GM12873 (cell line): ENCODE data around the gene EEF1A1.

Source experiments
- TF ChIP-seq, protein P1 (sequence below): IDR thresholded peaks from 2 replicates; pipeline ENCODE4 v1.5.1; 2012; ENCODE audit warnings: low read depth, mild to moderate bottlenecking, moderate library complexity, low read length, control low read depth; ENCODE audit not compliant: insufficient read depth; ENCODE audit errors: missing control alignments

Gene EEF1A1

DNA sequence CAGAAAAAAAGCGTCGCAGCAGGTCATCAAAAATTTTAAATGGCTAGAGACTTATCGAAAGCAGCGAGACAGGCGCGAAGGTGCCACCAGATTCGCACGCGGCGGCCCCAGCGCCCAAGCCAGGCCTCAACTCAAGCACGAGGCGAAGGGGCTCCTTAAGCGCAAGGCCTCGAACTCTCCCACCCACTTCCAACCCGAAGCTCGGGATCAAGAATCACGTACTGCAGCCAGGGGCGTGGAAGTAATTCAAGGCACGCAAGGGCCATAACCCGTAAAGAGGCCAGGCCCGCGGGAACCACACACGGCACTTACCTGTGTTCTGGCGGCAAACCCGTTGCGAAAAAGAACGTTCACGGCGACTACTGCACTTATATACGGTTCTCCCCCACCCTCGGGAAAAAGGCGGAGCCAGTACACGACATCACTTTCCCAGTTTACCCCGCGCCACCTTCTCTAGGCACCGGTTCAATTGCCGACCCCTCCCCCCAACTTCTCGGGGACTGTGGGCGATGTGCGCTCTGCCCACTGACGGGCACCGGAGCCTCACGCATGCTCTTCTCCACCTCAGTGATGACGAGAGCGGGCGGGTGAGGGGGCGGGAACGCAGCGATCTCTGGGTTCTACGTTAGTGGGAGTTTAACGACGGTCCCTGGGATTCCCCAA is at the start of gene EEF1A1:
TSS of gene EEF1A1 (minus strand) at position 345 of the 663 bp plus-strand sequence. CDS start 1,006 bp downstream, outside the sequence.
- TF ChIP-seq, protein P1, sequence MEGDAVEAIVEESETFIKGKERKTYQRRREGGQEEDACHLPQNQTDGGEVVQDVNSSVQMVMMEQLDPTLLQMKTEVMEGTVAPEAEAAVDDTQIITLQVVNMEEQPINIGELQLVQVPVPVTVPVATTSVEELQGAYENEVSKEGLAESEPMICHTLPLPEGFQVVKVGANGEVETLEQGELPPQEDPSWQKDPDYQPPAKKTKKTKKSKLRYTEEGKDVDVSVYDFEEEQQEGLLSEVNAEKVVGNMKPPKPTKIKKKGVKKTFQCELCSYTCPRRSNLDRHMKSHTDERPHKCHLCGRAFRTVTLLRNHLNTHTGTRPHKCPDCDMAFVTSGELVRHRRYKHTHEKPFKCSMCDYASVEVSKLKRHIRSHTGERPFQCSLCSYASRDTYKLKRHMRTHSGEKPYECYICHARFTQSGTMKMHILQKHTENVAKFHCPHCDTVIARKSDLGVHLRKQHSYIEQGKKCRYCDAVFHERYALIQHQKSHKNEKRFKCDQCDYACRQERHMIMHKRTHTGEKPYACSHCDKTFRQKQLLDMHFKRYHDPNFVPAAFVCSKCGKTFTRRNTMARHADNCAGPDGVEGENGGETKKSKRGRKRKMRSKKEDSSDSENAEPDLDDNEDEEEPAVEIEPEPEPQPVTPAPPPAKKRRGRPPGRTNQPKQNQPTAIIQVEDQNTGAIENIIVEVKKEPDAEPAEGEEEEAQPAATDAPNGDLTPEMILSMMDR = no peak

DNA sequence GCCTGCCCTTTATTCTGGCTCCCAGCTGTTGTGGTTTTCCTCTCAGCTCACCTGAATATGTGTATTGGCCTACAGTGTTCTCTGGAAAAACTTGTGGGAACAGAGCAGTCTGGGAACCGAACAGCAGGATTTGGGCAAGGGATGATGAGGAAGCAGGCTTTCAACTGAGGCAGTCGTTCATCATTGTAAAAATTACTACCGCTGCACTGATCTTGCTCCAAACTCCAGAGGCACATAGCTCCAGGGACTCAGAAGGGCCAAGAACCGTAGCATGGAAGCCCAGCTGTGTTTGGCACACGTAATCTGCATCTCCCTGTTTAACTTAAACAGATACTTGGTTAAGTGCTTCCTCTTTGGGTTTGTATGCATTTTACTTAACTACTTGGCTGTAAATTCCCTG is 48.3 kb upstream of the EEF1A1 start:
- TF ChIP-seq, protein P1 = no peak

DNA sequence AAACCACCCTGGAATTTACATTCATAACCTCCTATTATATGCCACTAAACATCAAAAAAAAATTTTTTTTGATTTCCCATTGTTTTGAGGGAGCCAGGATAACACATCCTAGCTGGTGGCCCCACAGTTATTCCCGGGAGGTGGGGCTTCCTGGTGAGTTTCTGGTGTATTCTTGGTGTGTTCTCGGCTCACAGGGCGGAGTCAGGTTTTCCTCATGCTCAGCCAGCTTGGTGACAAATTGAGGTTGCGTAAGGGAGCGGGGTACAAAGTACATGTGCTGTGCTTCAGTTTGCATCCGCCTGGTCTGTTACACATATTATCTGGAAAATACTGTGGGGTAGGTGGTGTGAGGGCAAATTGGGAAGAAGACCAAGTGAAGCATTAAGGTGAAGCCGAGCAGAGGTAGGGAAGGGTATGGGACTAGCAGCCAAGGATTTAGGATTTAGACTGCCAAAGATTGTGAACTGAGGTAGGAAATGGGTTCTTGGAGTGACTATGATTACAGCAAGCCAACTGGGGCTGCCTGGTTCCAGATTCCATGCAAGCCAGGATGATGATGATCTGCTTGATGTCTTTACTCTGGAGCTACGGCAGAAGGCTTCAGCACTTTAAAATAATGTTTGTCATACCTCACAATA is 46.2 kb upstream of the EEF1A1 start:
- TF ChIP-seq, protein P1 = no peak

DNA sequence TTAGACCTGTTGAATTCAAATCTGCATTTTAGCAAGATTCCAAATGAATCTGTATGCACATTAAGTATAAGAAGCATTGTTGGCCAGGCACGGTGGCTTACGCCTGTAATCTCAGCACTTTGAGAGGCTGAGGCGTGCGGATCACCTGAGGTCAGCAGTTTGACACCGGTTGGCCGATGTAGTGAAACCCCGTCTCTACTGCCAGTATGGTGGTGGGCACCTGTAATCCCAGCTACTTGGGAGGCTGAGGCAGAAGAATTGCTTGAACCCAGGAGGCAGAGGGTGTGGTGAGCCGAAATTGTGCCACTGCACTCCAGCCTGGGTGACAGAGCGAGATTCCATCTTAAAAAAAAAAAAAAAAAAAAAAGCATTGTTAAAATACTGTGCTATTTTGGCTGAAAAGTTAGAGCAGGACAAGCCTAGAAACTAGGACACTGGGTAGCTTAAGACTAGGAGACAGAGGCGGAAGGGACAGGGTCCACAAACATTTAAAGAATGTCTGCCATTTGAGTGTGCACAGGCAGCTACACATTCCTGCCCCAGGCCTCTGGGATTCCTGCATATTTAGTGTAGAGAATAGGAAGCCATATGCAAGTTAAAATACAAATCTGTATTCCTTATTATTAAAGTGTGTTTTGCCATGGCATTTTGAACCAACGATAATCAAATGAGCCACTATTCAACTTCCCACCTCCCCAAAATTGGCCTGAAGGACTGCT is 45.1 kb upstream of the EEF1A1 start:
- TF ChIP-seq, protein P1 = no peak

DNA sequence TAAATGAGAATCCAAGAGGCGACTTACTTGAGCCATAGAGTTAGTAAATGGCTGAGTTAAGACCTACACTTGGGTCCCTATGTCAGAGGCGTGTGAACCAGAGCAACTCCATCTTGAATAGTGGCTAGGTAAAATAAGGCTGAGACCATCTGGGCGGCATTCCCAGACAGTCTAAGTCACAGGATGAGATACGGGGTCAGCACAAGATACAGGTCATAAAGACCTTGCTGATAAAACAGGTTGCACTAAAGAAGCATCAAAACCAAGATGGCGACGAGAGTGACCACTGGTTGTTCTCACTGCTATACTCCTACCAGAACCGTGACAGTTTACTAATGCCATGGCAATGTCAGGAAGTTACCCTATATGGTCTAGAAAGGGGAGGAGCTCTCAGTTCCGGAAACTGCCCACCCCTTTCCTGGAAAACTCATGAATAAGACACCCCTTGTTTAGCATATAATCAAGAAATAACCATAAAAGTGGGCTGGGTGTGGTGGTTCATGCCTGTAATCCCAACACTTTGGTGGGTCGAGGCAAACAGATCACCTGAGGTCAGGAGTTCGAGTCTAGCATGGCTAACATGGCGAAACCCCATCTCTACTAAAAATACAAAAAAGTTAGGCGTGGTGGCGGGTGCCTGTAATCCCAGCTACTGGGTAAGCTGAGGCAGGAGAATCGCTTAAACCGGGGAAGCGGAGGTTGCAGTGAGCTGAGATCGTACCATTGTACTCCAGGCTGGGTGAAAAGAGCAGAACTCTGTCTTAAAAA is 43.9 kb upstream of the EEF1A1 start:
- TF ChIP-seq, protein P1 = no peak

DNA sequence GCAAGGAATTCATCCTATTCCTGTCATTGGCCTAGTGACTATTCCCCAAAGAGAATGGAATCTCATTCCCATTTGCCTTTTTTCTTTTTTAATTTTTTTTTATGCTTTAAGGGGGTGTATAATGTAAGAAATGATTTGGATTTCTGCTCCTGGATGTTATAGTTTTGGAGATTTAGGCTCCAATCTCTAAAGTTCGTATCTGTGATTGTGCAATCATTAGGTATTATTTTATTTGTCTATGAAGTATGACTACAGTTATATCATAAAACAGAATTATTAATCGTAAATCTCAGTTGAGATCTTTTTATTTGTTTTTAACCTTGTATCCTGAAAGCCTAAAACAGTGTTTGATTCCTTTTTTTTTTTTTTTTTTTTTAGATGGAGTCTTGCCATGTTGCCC is 41.7 kb upstream of the EEF1A1 start:
- TF ChIP-seq, protein P1 = no peak
